Mammary epithelial cell (primary cell): ENCODE results near the gene PGM5.
"Not testable (repeated sequence)": the region's sequence is repeated elsewhere in the genome, so short reads cannot be mapped to it uniquely, and the experiment has no call there.

Source experiments
- EZH2 ChIP-seq: IDR thresholded peaks from 2 replicates; pipeline ENCODE4 v1.6.1; 2012; ENCODE audit warnings: low read length, inconsistent platforms, borderline replicate concordance
- TF ChIP-seq, protein P1 (sequence below), 2 donors: IDR thresholded peaks in 1 of 2; conservative IDR thresholded peaks in 1 of 2; 2 replicates each; pipeline ENCODE4 v1.5.1; 2011 to 2012; ENCODE audit warnings: inconsistent platforms in 2 of 2, low read length in 2 of 2, mild to moderate bottlenecking in 2 of 2, control low read depth in 1 of 2, low read depth in 1 of 2; ENCODE audit not compliant: insufficient read depth in 1 of 2; ENCODE audit errors: extremely low read depth in 1 of 2

DNA sequence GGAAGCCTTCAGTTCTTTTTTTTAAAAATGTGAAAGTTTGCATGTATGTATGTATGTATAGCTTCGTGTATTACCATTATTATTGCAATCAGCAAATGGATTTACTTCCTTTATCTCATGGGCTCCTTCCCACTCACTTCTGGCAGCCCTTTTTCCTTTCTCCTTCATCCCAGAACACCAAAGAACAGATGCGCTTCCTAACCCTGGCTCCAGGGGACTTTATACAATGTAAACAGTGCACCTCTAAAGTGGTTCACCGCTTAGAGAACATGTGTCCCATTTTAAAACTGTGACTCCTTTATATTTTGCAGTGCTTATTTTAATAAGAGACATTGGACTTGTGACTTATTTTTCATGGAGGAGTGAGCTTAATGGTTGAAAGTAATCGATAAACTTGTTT, 13.2 kb upstream of the PGM5 start:
- TF ChIP-seq, protein P1, sequence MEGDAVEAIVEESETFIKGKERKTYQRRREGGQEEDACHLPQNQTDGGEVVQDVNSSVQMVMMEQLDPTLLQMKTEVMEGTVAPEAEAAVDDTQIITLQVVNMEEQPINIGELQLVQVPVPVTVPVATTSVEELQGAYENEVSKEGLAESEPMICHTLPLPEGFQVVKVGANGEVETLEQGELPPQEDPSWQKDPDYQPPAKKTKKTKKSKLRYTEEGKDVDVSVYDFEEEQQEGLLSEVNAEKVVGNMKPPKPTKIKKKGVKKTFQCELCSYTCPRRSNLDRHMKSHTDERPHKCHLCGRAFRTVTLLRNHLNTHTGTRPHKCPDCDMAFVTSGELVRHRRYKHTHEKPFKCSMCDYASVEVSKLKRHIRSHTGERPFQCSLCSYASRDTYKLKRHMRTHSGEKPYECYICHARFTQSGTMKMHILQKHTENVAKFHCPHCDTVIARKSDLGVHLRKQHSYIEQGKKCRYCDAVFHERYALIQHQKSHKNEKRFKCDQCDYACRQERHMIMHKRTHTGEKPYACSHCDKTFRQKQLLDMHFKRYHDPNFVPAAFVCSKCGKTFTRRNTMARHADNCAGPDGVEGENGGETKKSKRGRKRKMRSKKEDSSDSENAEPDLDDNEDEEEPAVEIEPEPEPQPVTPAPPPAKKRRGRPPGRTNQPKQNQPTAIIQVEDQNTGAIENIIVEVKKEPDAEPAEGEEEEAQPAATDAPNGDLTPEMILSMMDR (conservative IDR thresholded peaks at IDR 0.05 in 1 of 2, IDR thresholded peaks at IDR 0.05 in 1 of 2; ENCODE audit: extremely low read depth in 1 of 2, insufficient read depth in 1 of 2, low read depth in 1 of 2, low read length in 2 of 2) = not testable (repeated sequence)
- TF ChIP-seq EZH2 = not testable (repeated sequence)
